Measurements from ENCODE around the gene CACNA1I.

DNA sequence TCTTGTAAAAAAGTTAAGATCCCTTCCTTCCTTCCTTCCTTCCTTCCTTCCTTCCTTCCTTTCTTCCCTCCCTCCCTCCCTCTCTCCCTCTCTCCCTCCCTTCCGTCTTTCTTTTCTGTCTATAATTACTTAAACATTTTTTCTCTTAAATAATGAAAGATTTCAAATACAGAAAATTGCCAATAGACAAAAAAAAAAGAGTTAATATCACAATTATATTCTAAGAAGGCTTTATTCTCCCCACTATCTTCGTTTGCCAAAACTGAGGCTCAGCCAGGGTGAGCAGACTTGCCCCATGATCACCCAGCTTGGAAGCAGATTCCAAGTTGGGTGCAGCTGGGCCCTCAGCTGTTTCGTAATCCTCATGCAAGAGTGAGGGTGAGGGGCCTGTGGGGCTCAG lies 327 bp upstream of the CACNA1I start:
- TF ChIP-seq, protein P1, sequence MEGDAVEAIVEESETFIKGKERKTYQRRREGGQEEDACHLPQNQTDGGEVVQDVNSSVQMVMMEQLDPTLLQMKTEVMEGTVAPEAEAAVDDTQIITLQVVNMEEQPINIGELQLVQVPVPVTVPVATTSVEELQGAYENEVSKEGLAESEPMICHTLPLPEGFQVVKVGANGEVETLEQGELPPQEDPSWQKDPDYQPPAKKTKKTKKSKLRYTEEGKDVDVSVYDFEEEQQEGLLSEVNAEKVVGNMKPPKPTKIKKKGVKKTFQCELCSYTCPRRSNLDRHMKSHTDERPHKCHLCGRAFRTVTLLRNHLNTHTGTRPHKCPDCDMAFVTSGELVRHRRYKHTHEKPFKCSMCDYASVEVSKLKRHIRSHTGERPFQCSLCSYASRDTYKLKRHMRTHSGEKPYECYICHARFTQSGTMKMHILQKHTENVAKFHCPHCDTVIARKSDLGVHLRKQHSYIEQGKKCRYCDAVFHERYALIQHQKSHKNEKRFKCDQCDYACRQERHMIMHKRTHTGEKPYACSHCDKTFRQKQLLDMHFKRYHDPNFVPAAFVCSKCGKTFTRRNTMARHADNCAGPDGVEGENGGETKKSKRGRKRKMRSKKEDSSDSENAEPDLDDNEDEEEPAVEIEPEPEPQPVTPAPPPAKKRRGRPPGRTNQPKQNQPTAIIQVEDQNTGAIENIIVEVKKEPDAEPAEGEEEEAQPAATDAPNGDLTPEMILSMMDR (IDR thresholded peaks at IDR 0.05): no peak
- TF ChIP-seq JUN (CRISPR knock-in tag; IDR thresholded peaks at IDR 0.05): no peak
- no peak for TF ChIP-seq ETV6 (CRISPR knock-in tag; IDR thresholded peaks at IDR 0.05)
- TF ChIP-seq SP1 (CRISPR knock-in tag; conservative IDR thresholded peaks at IDR 0.05): no peak
- TF ChIP-seq, protein P2, sequence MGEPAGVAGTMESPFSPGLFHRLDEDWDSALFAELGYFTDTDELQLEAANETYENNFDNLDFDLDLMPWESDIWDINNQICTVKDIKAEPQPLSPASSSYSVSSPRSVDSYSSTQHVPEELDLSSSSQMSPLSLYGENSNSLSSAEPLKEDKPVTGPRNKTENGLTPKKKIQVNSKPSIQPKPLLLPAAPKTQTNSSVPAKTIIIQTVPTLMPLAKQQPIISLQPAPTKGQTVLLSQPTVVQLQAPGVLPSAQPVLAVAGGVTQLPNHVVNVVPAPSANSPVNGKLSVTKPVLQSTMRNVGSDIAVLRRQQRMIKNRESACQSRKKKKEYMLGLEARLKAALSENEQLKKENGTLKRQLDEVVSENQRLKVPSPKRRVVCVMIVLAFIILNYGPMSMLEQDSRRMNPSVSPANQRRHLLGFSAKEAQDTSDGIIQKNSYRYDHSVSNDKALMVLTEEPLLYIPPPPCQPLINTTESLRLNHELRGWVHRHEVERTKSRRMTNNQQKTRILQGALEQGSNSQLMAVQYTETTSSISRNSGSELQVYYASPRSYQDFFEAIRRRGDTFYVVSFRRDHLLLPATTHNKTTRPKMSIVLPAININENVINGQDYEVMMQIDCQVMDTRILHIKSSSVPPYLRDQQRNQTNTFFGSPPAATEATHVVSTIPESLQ (CRISPR knock-in tag; IDR thresholded peaks at IDR 0.05): no peak
- TF ChIP-seq, protein P3, sequence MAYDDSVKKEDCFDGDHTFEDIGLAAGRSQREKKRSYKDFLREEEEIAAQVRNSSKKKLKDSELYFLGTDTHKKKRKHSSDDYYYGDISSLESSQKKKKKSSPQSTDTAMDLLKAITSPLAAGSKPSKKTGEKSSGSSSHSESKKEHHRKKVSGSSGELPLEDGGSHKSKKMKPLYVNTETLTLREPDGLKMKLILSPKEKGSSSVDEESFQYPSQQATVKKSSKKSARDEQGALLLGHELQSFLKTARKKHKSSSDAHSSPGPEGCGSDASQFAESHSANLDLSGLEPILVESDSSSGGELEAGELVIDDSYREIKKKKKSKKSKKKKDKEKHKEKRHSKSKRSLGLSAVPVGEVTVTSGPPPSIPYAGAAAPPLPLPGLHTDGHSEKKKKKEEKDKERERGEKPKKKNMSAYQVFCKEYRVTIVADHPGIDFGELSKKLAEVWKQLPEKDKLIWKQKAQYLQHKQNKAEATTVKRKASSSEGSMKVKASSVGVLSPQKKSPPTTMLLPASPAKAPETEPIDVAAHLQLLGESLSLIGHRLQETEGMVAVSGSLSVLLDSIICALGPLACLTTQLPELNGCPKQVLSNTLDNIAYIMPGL (CRISPR knock-in tag; IDR thresholded peaks at IDR 0.05): no peak
- TF ChIP-seq, protein P4, sequence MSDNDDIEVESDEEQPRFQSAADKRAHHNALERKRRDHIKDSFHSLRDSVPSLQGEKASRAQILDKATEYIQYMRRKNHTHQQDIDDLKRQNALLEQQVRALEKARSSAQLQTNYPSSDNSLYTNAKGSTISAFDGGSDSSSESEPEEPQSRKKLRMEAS (CRISPR knock-in tag; IDR thresholded peaks at IDR 0.05): no peak
- TF ChIP-seq ZNF396 (CRISPR knock-in tag; IDR thresholded peaks at IDR 0.05; ENCODE audit: borderline replicate concordance): no peak
- TF ChIP-seq, protein P5, sequence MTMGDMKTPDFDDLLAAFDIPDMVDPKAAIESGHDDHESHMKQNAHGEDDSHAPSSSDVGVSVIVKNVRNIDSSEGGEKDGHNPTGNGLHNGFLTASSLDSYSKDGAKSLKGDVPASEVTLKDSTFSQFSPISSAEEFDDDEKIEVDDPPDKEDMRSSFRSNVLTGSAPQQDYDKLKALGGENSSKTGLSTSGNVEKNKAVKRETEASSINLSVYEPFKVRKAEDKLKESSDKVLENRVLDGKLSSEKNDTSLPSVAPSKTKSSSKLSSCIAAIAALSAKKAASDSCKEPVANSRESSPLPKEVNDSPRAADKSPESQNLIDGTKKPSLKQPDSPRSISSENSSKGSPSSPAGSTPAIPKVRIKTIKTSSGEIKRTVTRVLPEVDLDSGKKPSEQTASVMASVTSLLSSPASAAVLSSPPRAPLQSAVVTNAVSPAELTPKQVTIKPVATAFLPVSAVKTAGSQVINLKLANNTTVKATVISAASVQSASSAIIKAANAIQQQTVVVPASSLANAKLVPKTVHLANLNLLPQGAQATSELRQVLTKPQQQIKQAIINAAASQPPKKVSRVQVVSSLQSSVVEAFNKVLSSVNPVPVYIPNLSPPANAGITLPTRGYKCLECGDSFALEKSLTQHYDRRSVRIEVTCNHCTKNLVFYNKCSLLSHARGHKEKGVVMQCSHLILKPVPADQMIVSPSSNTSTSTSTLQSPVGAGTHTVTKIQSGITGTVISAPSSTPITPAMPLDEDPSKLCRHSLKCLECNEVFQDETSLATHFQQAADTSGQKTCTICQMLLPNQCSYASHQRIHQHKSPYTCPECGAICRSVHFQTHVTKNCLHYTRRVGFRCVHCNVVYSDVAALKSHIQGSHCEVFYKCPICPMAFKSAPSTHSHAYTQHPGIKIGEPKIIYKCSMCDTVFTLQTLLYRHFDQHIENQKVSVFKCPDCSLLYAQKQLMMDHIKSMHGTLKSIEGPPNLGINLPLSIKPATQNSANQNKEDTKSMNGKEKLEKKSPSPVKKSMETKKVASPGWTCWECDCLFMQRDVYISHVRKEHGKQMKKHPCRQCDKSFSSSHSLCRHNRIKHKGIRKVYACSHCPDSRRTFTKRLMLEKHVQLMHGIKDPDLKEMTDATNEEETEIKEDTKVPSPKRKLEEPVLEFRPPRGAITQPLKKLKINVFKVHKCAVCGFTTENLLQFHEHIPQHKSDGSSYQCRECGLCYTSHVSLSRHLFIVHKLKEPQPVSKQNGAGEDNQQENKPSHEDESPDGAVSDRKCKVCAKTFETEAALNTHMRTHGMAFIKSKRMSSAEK (CRISPR knock-in tag; IDR thresholded peaks at IDR 0.05; ENCODE audit: borderline replicate concordance): no peak
- TF ChIP-seq, protein P6, sequence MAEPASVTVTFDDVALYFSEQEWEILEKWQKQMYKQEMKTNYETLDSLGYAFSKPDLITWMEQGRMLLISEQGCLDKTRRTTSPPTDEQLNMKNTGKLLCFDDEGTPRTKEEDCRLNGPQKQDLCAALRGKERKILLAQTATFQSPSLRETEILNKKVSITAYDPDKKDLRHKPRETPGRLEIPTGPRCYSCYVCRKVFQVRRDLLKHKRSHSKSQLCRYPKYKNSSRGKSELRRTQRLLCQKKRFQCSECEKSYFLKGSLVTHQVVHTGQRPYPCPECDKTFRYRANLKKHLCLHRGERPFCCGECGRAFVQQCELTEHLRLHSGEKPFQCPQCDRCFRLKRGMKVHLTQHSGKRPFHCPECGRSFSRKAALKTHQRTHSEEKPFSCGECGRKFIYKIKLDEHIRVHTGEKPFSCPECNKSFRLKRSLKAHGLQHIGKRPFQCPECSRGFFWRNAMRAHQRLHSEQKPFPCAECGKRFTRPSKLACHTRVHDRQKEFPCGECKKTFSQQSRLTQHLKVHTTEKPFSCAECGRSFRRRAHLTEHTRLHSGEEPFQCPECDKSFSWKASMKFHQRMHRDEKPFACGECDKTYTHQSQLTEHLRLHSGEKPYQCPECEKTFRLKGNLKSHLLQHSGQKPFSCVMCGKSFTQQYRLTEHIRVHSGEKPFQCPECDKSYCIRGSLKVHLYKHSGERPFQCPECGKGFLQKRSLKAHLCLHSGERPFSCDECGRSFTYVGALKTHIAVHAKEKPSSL (CRISPR knock-in tag; conservative IDR thresholded peaks at IDR 0.05): no peak
- TF ChIP-seq IRF2 (CRISPR knock-in tag; IDR thresholded peaks at IDR 0.05; ENCODE audit: borderline replicate concordance, low read depth): no peak
- no peak for TF ChIP-seq NFE2L1 (CRISPR knock-in tag; IDR thresholded peaks at IDR 0.05)
- no peak for TF ChIP-seq NR2C2 (CRISPR knock-in tag; IDR thresholded peaks at IDR 0.05)
- TF ChIP-seq CREB1 (CRISPR knock-in tag; IDR thresholded peaks at IDR 0.05): no peak
